Neural cell (in vitro differentiated cells): ENCODE data around the gene PLEKHH2. TPM values are rescaled to one million over a fixed set of nuclear protein-coding genes. Genes with fewer than 3 reads are reported as not detected.

Source experiments
- H2AFZ ChIP-seq: fragments of 200-600, 300-800 bp; sonication (generic), shearing (Covaris generic); 2 replicates; pipeline ENCODE4 v1.6.0; 2014; ENCODE audit warnings: low read depth, mild to moderate bottlenecking, antibody characterized with exemption, low read length, moderate library complexity
- H3F3A ChIP-seq: fragments of 200-600 bp; shearing (Covaris generic); 2 replicates; pipeline ENCODE4 v1.6.1; 2016; ENCODE audit warnings: mild to moderate bottlenecking, moderate library complexity, mixed read lengths, antibody characterized with exemption, low read length; ENCODE audit not compliant: insufficient read depth, poor library complexity, severe bottlenecking
- H3K27ac ChIP-seq: fragments of 200-600, 300-800 bp; sonication (generic), shearing (Covaris generic); 2 replicates; pipeline ENCODE4 v1.5.1; 2014; ENCODE audit warnings: mild to moderate bottlenecking, low read length, moderate library complexity
- H3K27me3 ChIP-seq: fragments of 300-800, 200-600 bp; sonication (generic), shearing (Covaris generic); 2 replicates; pipeline ENCODE4 v1.6.0; 2014; ENCODE audit warnings: mild to moderate bottlenecking, low read depth, low read length, moderate library complexity; ENCODE audit not compliant: insufficient read depth
- H3K36me3 ChIP-seq: fragments of 300-800, 200-600 bp; sonication (generic), shearing (Covaris generic); 2 replicates; pipeline ENCODE4 v1.5.1; 2014; ENCODE audit warnings: mild to moderate bottlenecking, antibody characterized with exemption, low read length, moderate library complexity; ENCODE audit not compliant: insufficient read depth
- H3K4me2 ChIP-seq: fragments of 300-800, 200-600 bp; sonication (generic), shearing (Covaris generic); 2 replicates; pipeline ENCODE4 v1.6.0; 2014; ENCODE audit warnings: mild to moderate bottlenecking, low read length
- H3K4me3 ChIP-seq: fragments of 300-800, 200-600 bp; sonication (generic), shearing (Covaris generic); 2 replicates; pipeline ENCODE4 v1.5.1; 2014; ENCODE audit warnings: mild to moderate bottlenecking, low read length, moderate library complexity
- H3K79me2 ChIP-seq: fragments of 200-600 bp; shearing (Covaris generic); replicated peaks from 2 replicates; pipeline ENCODE4 v1.6.0; 2014; ENCODE audit warnings: mild to moderate bottlenecking, low read length, moderate library complexity; ENCODE audit not compliant: insufficient read depth
- H3K9ac ChIP-seq: fragments of 300-800, 200-600 bp; sonication (generic), shearing (Covaris generic); 2 replicates; pipeline ENCODE4 v1.6.1; 2016; ENCODE audit warnings: mild to moderate bottlenecking, low read length, mixed read lengths
- H3K9me2 ChIP-seq: fragments of 200-600 bp; shearing (Covaris generic); 2 replicates; pipeline ENCODE4 v1.6.1; 2016; ENCODE audit warnings: mild to moderate bottlenecking, low read length, mixed read lengths; ENCODE audit not compliant: insufficient read depth
- H3K9me3 ChIP-seq: fragments of 200-600, 300-800 bp; sonication (generic), shearing (Covaris generic); 2 replicates; pipeline ENCODE4 v1.6.1; 2016; ENCODE audit warnings: mild to moderate bottlenecking, mixed run types, low read length, moderate library complexity, mixed read lengths
- H4K20me1 ChIP-seq: fragments of 200-600 bp; shearing (Covaris generic); 2 replicates; pipeline ENCODE4 v1.6.1; 2016; ENCODE audit warnings: mild to moderate bottlenecking, mixed run types; ENCODE audit not compliant: insufficient read depth
- CTCF ChIP-seq: fragments of 450-650 bp; IDR thresholded peaks from 2 replicates; pipeline ENCODE4 v1.5.1; 2014; ENCODE audit warnings: antibody characterized with exemption, mild to moderate bottlenecking, moderate library complexity; ENCODE audit not compliant: poor library complexity, severe bottlenecking
- EP300 ChIP-seq: fragments of 450-650 bp; conservative IDR thresholded peaks from 2 replicates; pipeline ENCODE4 v1.6.1; 2014; ENCODE audit warnings: antibody characterized with exemption, mild to moderate bottlenecking, moderate library complexity; ENCODE audit not compliant: poor library complexity, severe bottlenecking
- EZH2 ChIP-seq: fragments of 200-600, 300-800 bp; shearing (Covaris generic), sonication (generic); IDR thresholded peaks from 2 replicates; pipeline ENCODE4 v1.6.1; 2014; ENCODE audit warnings: antibody characterized with exemption, low read length, borderline replicate concordance, mild to moderate bottlenecking; ENCODE audit not compliant: insufficient read depth, poor library complexity, severe bottlenecking
- MXI1 ChIP-seq: fragments of 450-650 bp; conservative IDR thresholded peaks from 2 replicates; pipeline ENCODE4 v1.6.1; 2014; ENCODE audit warnings: antibody characterized with exemption, mild to moderate bottlenecking; ENCODE audit not compliant: poor library complexity, severe bottlenecking
- POLR2AphosphoS5 ChIP-seq: IDR thresholded peaks from 2 replicates; pipeline ENCODE4 v1.6.1; 2012
- RAD21 ChIP-seq: fragments of 450-650 bp; conservative IDR thresholded peaks from 2 replicates; pipeline ENCODE4 v1.6.1; 2014; ENCODE audit warnings: antibody characterized with exemption, mild to moderate bottlenecking, moderate library complexity
- REST ChIP-seq: IDR thresholded peaks from 2 replicates; pipeline ENCODE4 v1.6.1; 2012; ENCODE audit warnings: borderline replicate concordance
- SMC3 ChIP-seq: fragments of 450-650 bp; conservative IDR thresholded peaks from 2 replicates; pipeline ENCODE4 v1.6.1; 2014; ENCODE audit warnings: antibody characterized with exemption, mild to moderate bottlenecking, moderate library complexity; ENCODE audit not compliant: poor library complexity
- TAF1 ChIP-seq: IDR thresholded peaks from 2 replicates; pipeline ENCODE4 v1.6.1; 2012; ENCODE audit warnings: low read depth
- polyA plus RNA-seq: library from polyadenylated mRNA; depleted of rRNA; stranded (reverse); fragments of >200 nt; gene quantifications from 2 replicates; pipeline ENCODE4 v1.2.3, GENCODE V29; 2014

Gene PLEKHH2
- polyA plus RNA-seq, 1 donor from 2014 or later: 0.50 TPM

- no peak overlapping the region for H3K27ac ChIP-seq
- no peak overlapping the region for H3K4me3 ChIP-seq
- H3K9me2 ChIP-seq: no peaks in the 10 kb centered on the region
- H3K27me3 ChIP-seq: no peaks in the 10 kb centered on the region
- H3K9me3 ChIP-seq: no peaks in the 10 kb centered on the region
- no peak overlapping the region for H2AFZ ChIP-seq
- no peak overlapping the region for H3K4me2 ChIP-seq
- H4K20me1 ChIP-seq: no peaks in the 10 kb centered on the region
- TF ChIP-seq TAF1: no peak
- TF ChIP-seq SMC3: no peak
- no peak for TF ChIP-seq MXI1
- TF ChIP-seq EP300: no peak
- no peak for TF ChIP-seq CTCF
- no peak for TF ChIP-seq POLR2AphosphoS5
- TF ChIP-seq RAD21: no peak
- TF ChIP-seq EZH2: no peak
- TF ChIP-seq REST: no peak
- H3K79me2 ChIP-seq: peaks cover 9% of the 10 kb centered on the region
- no peaks in the 10 kb centered on the region for H3K36me3 ChIP-seq
- no peak overlapping the region for H3K9ac ChIP-seq
- peaks cover 4% of the 10 kb centered on the region for H3F3A ChIP-seq
Observed at GRCh38 chr2:43593254-43593653, 43.8 kb upstream of the PLEKHH2 start.

GRCh38 chr2:43594875-43595274 is 42.2 kb upstream of the PLEKHH2 start:
- Histone ChIP-seq H4K20me1 (no peaks in the 10 kb centered on the region), H3K79me2 (peaks cover 9% of the 10 kb centered on the region), H3F3A (peaks cover 4% of the 10 kb centered on the region), H3K9ac (peak overlapping the region; percentile 83), H3K36me3 (no peaks in the 10 kb centered on the region), H3K27ac (peak overlapping the region; percentile 89), H3K4me3 (peak overlapping the region; percentile 85), H3K4me2 (peak overlapping the region; percentile 83), H3K9me2 (no peaks in the 10 kb centered on the region), H3K27me3 (no peaks in the 10 kb centered on the region), H3K9me3 (no peaks in the 10 kb centered on the region), H2AFZ (no peak overlapping the region)
- no peak for TF ChIP-seq EP300
- no peak for TF ChIP-seq SMC3
- TF ChIP-seq TAF1: no peak
